Central memory CD8-positive, alpha-beta T cell (primary cell): ENCODE data around the gene DEFB132.
"Not testable (repeated sequence)": the region's sequence is repeated elsewhere in the genome, so short reads cannot be mapped to it uniquely, and the experiment has no call there.

Source experiments
- ATAC-seq: fragments of 150-1000 bp; cut with Tn5 transposase; replicated peaks from 2 replicates; pipeline ENCODE4 v1.10.0; 2022; ENCODE audit warnings: mild to moderate bottlenecking, moderate FRiP score, moderate number of reproducible peaks; ENCODE audit not compliant: poor library complexity, severe bottlenecking; ENCODE audit errors: extremely low read depth
- DNase-seq, 2 donors: peaks; one replicate each; pipeline ENCODE4 v3.0.0; 2021; ENCODE audit warnings: low spot score in 2 of 2
- H3K27ac Mint-ChIP-seq: one replicate; pipeline ENCODE4 v1.8.0; 2022; ENCODE audit warnings: low read depth, mild to moderate bottlenecking, moderate library complexity, mixed read lengths
- H3K27me3 Mint-ChIP-seq: one replicate; pipeline ENCODE4 v1.8.0; 2022; ENCODE audit warnings: mixed read lengths
- H3K36me3 Mint-ChIP-seq: one replicate; pipeline ENCODE4 v1.8.0; 2022; ENCODE audit warnings: mild to moderate bottlenecking, moderate library complexity, mixed read lengths; ENCODE audit not compliant: insufficient read depth
- H3K4me1 Mint-ChIP-seq: one replicate; pipeline ENCODE4 v1.8.0; 2022; ENCODE audit warnings: mixed read lengths
- H3K4me3 Mint-ChIP-seq: one replicate; pipeline ENCODE4 v1.8.0; 2022; ENCODE audit warnings: mild to moderate bottlenecking, moderate library complexity, mixed read lengths
- H3K9me3 Mint-ChIP-seq: one replicate; pipeline ENCODE4 v1.8.0; 2022; ENCODE audit warnings: mixed read lengths

The DEFB132 gene, protein sequence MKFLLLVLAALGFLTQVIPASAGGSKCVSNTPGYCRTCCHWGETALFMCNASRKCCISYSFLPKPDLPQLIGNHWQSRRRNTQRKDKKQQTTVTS

GRCh38 chr20:257419-257818 is at the start of gene DEFB132:
TSS of gene DEFB132 (plus strand) at chr20:257724. CDS start at chr20:257779, 55 bp downstream.
- ATAC-seq (no peak), DNase-seq (no peak)
- Mint-ChIP-seq H3K27ac (no peak within 1 kb of the TSS), H3K27me3 (peaks cover 38% of the 10 kb centered on the region), H3K9me3 (no peaks in the 10 kb centered on the region), H3K4me3 (no peak within 1 kb of the TSS), H3K4me1 (no peaks in the 10 kb centered on the region), H3K36me3 (no peaks in the 10 kb centered on the region)

GRCh38 chr20:208942-209566 is 48.5 kb upstream of the DEFB132 start:
- DNase-seq: no peak

DNA sequence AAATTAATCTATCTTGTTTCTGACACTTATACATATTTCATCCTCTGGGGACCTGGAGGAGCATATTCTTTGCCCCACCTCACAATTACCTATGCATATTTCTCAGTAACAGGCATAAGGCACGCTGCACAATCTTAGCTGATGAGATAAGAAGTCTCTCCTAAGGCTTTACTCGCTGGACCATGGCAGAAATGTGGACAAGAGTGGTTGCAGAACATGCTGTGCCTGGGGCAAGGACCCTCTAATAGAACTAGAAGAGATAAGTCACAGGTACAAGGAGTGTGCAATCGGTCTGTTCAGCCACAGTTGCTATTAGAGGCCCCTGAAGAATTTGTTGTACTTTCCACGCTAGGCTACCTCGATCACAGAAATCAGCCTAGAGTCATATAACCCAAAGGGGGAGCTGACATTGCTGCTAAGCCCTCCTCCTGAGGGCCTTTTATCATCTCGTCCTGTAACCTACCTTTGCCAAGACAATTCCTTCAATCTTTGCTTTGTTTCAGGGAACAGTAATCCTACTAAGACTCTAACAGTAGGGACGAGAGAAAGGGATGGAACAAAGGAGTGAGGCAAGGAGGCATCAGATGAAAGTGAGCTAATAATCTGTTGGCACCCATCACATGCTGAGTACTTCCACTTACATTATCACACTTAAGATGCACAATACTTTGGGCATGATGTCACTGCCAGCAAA is 46.6 kb upstream of the DEFB132 start:
- Mint-ChIP-seq H3K4me1 (no peaks in the 10 kb centered on the region), H3K4me3 (no peak overlapping the region), H3K36me3 (no peaks in the 10 kb centered on the region), H3K27me3 (peaks cover 14% of the 10 kb centered on the region), H3K9me3 (no peaks in the 10 kb centered on the region), H3K27ac (no peak overlapping the region)
- no peak for DNase-seq
- no peak for ATAC-seq

More at GRCh38 chr20:208942-209566, 48.5 kb upstream of the DEFB132 start:
- Mint-ChIP-seq H3K27ac (no peak overlapping the region), H3K36me3 (no peaks in the 10 kb centered on the region), H3K9me3 (no peaks in the 10 kb centered on the region), H3K4me3 (no peak overlapping the region), H3K4me1 (no peaks in the 10 kb centered on the region), H3K27me3 (peaks cover 14% of the 10 kb centered on the region)
- peak; percentile 54 for ATAC-seq

- H3K9me3 Mint-ChIP-seq: no peaks in the 10 kb centered on the region
- DNase-seq: no peak
- ATAC-seq: no peak
- H3K4me1 Mint-ChIP-seq: no peaks in the 10 kb centered on the region
- H3K4me3 Mint-ChIP-seq: no peak overlapping the region
- H3K27me3 Mint-ChIP-seq: peaks cover 34% of the 10 kb centered on the region
- no peak overlapping the region for H3K27ac Mint-ChIP-seq
- H3K36me3 Mint-ChIP-seq: no peaks in the 10 kb centered on the region
Measured at GRCh38 chr20:214383-214782, 43.1 kb upstream of the DEFB132 start.

- no peaks in the 10 kb centered on the region for H3K36me3 Mint-ChIP-seq
- ATAC-seq (no peak), DNase-seq (no peak)
- peaks cover 48% of the 10 kb centered on the region for H3K27me3 Mint-ChIP-seq
- H3K27ac Mint-ChIP-seq: no peak overlapping the region
- no peaks in the 10 kb centered on the region for H3K4me1 Mint-ChIP-seq
- H3K4me3 Mint-ChIP-seq: no peak overlapping the region
- no peaks in the 10 kb centered on the region for H3K9me3 Mint-ChIP-seq
Measured at GRCh38 chr20:215796-216195, 41.7 kb upstream of the DEFB132 start.

DNA sequence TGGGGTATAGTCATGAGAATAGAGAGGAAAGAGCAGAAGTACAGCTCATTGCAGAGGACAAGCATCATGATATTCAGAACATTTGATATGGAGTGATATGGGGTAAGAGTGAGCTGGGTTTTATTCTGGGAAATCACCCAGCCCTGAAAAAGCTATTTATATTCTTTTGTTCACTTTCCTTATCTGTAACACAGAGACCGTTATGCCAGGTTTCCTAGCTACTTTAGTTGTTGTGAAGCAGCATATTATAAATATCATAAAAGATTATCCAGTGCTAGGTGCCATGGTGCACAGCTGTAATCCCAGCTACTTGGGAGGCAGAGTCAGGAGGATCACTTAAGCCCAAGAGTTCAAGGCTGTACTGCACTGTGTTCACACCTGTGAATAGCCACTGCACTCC is 40.3 kb upstream of the DEFB132 start:
- H3K9me3 Mint-ChIP-seq: no peaks in the 10 kb centered on the region
- peaks cover 62% of the 10 kb centered on the region for H3K27me3 Mint-ChIP-seq
- no peak for ATAC-seq

GRCh38 chr20:219290-220115 is 38.0 kb upstream of the DEFB132 start:
- H3K27me3 Mint-ChIP-seq: peaks cover 71% of the 10 kb centered on the region
- DNase-seq (no peak), ATAC-seq (no peak)

More for the DNA sequence above, 40.3 kb upstream of the DEFB132 start:
- Mint-ChIP-seq H3K4me1 (no peaks in the 10 kb centered on the region), H3K27ac (no peak overlapping the region), H3K4me3 (no peak overlapping the region), H3K36me3 (no peaks in the 10 kb centered on the region)
- DNase-seq: no peak

GRCh38 chr20:221258-221830 is 36.2 kb upstream of the DEFB132 start:
- H3K27me3 Mint-ChIP-seq: peaks cover 86% of the 10 kb centered on the region
- no peaks in the 10 kb centered on the region for H3K9me3 Mint-ChIP-seq
- no peaks in the 10 kb centered on the region for H3K4me1 Mint-ChIP-seq
- H3K4me3 Mint-ChIP-seq: no peak overlapping the region
- H3K27ac Mint-ChIP-seq: no peak overlapping the region
- DNase-seq (no peak), ATAC-seq (no peak)
- H3K36me3 Mint-ChIP-seq: no peaks in the 10 kb centered on the region

More at GRCh38 chr20:219290-220115, 38.0 kb upstream of the DEFB132 start:
- Mint-ChIP-seq H3K36me3 (no peaks in the 10 kb centered on the region), H3K4me3 (no peak overlapping the region), H3K4me1 (no peaks in the 10 kb centered on the region), H3K9me3 (no peaks in the 10 kb centered on the region), H3K27ac (no peak overlapping the region)

DNA sequence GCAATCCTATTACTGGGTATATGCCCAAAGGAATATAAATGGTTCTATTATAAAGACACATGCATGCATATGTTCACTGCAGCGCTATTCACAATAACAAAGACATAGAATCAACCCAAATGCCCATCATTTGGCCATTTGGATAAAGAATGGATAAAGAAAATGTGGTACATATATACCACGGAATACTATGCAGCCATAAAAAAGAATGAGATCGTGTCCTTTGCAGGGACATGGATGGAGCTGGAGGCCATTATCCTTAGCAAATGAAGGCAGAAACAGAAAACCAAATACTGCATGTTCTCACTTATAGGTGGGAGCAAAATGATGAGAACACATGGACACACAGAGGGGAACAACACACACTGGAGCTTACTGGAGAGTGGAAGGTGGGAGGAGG is 31.6 kb upstream of the DEFB132 start:
- peaks cover 61% of the 10 kb centered on the region for H3K27me3 Mint-ChIP-seq
- H3K9me3 Mint-ChIP-seq, H3K36me3 Mint-ChIP-seq, H3K4me3 Mint-ChIP-seq, DNase-seq, H3K27ac Mint-ChIP-seq, H3K4me1 Mint-ChIP-seq, ATAC-seq: not testable (repeated sequence)

DNA sequence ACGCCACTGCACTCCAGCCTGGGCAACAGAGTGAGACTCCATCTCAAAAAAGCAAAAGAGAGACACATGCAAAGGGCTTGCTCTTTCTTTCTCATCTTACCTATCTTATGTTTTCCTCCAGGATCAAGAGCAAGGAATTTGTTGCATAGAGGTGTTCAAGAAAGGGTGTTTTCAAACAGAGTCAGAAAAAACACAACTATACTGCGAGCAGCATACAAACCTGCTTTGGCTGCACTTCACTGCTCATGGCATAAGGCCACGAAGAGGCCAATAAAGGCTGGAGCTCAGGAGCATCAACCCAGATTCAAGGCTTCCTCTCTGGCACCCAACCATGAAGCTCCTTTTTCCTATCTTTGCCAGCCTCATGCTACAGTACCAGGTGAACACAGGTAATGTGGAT is 30.6 kb upstream of the DEFB132 start, which contains the start of gene DEFB129:
Gene DEFB129 (plus strand): TSS at position 301 of the 400 bp plus-strand sequence. CDS start 31 bp downstream, at position 332.
- no peak for DNase-seq
- Mint-ChIP-seq H3K27me3 (peaks cover 50% of the 10 kb centered on the region), H3K36me3 (no peaks in the 10 kb centered on the region), H3K4me1 (no peaks in the 10 kb centered on the region), H3K27ac (no peak within 1 kb of the TSS), H3K9me3 (no peaks in the 10 kb centered on the region), H3K4me3 (no peak within 1 kb of the TSS)
- no peak for ATAC-seq

DNA sequence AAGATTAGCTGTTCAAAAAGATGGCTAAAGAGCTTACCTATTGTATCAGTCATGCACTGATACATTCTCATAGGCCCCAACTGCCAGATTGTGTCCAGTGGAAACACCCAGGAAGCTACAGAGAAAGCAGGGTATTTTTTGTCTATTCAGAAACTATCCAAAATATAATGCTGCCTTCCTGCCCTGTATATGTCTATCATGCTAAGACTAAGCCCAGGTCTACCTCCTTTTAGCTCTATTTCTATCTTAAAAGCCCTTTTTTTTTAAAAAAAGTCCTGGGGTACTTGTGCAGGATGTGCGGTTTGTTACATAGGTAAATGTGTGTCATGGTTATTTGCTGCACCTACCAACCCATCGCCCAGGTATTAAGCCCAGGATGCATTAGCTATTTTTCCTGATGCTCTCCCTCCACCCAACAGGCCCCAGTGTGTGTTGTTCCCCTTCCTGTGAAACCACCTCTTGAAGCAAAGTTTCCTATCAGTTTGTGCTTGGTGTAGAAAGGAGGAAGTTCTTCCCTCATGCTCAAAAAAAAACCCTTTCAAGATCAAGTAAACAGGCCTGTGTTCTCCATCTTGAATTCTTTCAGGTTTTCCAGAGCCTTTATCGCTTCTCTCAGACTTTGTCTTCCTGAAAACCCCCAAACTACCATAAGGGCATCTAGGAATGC is 30.0 kb upstream of the DEFB132 start:
- Mint-ChIP-seq H3K9me3 (no peaks in the 10 kb centered on the region), H3K27ac (no peak overlapping the region), H3K4me3 (no peak overlapping the region), H3K27me3 (peaks cover 44% of the 10 kb centered on the region), H3K36me3 (no peaks in the 10 kb centered on the region), H3K4me1 (no peaks in the 10 kb centered on the region)
- no peak for ATAC-seq
- DNase-seq: no peak

GRCh38 chr20:235891-236290 is 21.6 kb upstream of the DEFB132 start:
- Mint-ChIP-seq H3K27ac (no peak overlapping the region), H3K4me3 (no peak overlapping the region), H3K36me3 (no peaks in the 10 kb centered on the region), H3K27me3 (peaks cover 11% of the 10 kb centered on the region), H3K9me3 (no peaks in the 10 kb centered on the region), H3K4me1 (peaks cover 7% of the 10 kb centered on the region)
- ATAC-seq (no peak), DNase-seq (no peak)
